Adrenal gland (tissue), 12 donors: ENCODE measurements around the gene BCL2. TPM values are rescaled to one million over a fixed set of nuclear protein-coding genes. Genes with fewer than 3 reads are reported as not detected.

Source experiments
- DNase-seq, 7 donors: peaks; one replicate each; pipeline ENCODE4 v3.0.0-alpha.2; 2019 to 2020
- H3K27ac ChIP-seq, 5 donors: fragments of 200-600 bp; sonication (generic) in 4 of 5; 1 replicate in 3 of 5; 2 replicates in 2 of 5; pipeline versions ENCODE4 v1.5.1 to v1.8.0; 2016 to 2020; ENCODE audit warnings: mild to moderate bottlenecking in 1 of 5
- H3K27me3 ChIP-seq: fragments of 200-600 bp; 2 replicates; pipeline ENCODE4 v1.8.0; 2021
- H3K36me3 ChIP-seq, 2 donors: fragments of 200-600 bp; replicated peaks in 1 of 2; 1 replicate in 1 of 2; 2 replicates in 1 of 2; pipeline versions ENCODE4 v1.5.1 to v1.8.0; 2018 to 2022
- H3K4me1 ChIP-seq, 2 donors: fragments of 200-600 bp; replicated peaks in 1 of 2; 1 replicate in 1 of 2; 2 replicates in 1 of 2; pipeline versions ENCODE4 v1.5.1 to v1.8.0; 2018 to 2021
- H3K4me3 ChIP-seq, 4 donors: fragments of 200-600 bp; sonication (generic) in 3 of 4; one replicate each; pipeline ENCODE4 v1.5.1; 2016 to 2018
- H3K9me3 ChIP-seq, 3 donors: fragments of 200-600 bp; sonication (generic) in 1 of 3; replicated peaks in 1 of 3; 1 replicate in 2 of 3; 2 replicates in 1 of 3; pipeline versions ENCODE4 v1.5.1 to v1.8.0; 2016 to 2021
- CTCF ChIP-seq, 6 experiments: fragments of 450-650 bp in 4 of 6; fragments of 200-600 bp in 2 of 6; sonication (generic) in 1 of 6; IDR thresholded peaks; 1 replicate in 5 of 6; 2 replicates in 1 of 6; pipeline versions ENCODE4 v1.5.1 to v1.8.0; 2016 to 2021; ENCODE audit warnings: antibody characterized with exemption in 6 of 6, mild to moderate bottlenecking in 2 of 6, moderate library complexity in 1 of 6
- POLR2A ChIP-seq, 2 donors: fragments of 450-650 bp; IDR thresholded peaks; one replicate each; pipeline ENCODE4 v1.6.1; 2017; ENCODE audit warnings: antibody characterized with exemption in 2 of 2, mild to moderate bottlenecking in 2 of 2, moderate library complexity in 1 of 2
- WGBS, 4 donors: extraction: QIAGEN DNeasy Blood & Tissue Kit in 2 of 4; methylation state at CpG; one replicate each; pipeline versions ENCODE4 v1.1.5 to v1.1.7; 2013 to 2017; 5-methylcytosine and 5-hydroxymethylcytosine counted together
- intact Hi-C, 2 donors: fragments of 100-400 bp; cut with DNase I; formaldehyde crosslinking; loops; one replicate each; pipeline versions ENCODE4 v1.14.1 to v1.15.0; 2022 to 2023
- polyA plus RNA-seq, 3 donors: library from polyadenylated mRNA; stranded (reverse); fragments of 200-250 nt in 2 of 3; fragments of 350-450 nt in 1 of 3; fragmentation: Illumina TruSeq in 1 of 3; extraction: RNeasy Lipid Tissue Mini Kit (QIAGEN cat#74804) in 1 of 3; gene quantifications; one replicate each; pipeline ENCODE4 v1.2.3, GENCODE V29; 2013 to 2014
- total RNA-seq, 9 donors: library from RNA; depleted of rRNA in 4 of 9; stranded (reverse); fragments of >200 nt in 4 of 9; fragments of 120-200 nt in 1 of 9; fragmentation: NEBNext Ultra II Directional in 1 of 9; extraction: Animal tissue kit (Norgen Biotek cat#: 25700) in 1 of 9; gene quantifications; one replicate each; pipeline versions ENCODE4 v1.1.0 to v1.2.4, GENCODE V29; 2013 to 2023
- donor health status: healthy with polysubstance abuse.
- donor health status: Bipolar disorder and iron deficiency.
- donor health status: DM: yes; HTN: yes; CAD: no.
- donor health status: DM: no; HTN: no; CAD: no.
- donor health status: DM: no; HTN: no; CAD: no.
- donor health status: DM: yes; HTN: yes; CAD: no.

The BCL2 gene
- total and polyA plus RNA-seq, 12 donors = 0.85 to 7.7 (median 3.4) TPM

- intact Hi-C loops = no loop called here
- DNase-seq = no peak
- Histone ChIP-seq H3K9me3 (no peaks in the 10 kb centered on the region), H3K4me1 (no peaks in the 10 kb centered on the region), H3K4me3 (no peak overlapping the region), H3K36me3 (no peaks in the 10 kb centered on the region), H3K27me3 (no peaks in the 10 kb centered on the region), H3K27ac (no peak overlapping the region)
- no peak for TF ChIP-seq POLR2A (IDR thresholded peaks at IDR 0.05)
- TF ChIP-seq CTCF (IDR thresholded peaks at IDR 0.05) = no peak
- WGBS, 4 donors = 72 to 92% (median 85%) methylated on average over 3 of the region's 3 CpGs
These were observed 109.0 kb downstream of the BCL2 start for GRCh38 chr18:63210521-63210920.

GRCh38 chr18:63208676-63209075, 110.9 kb downstream of the BCL2 start:
- DNase-seq = no peak
- WGBS, 4 donors = 65 to 82% (median 79%) methylated on average over 3 of the region's 3 CpGs
- TF ChIP-seq CTCF (IDR thresholded peaks at IDR 0.05) (no peak), POLR2A (IDR thresholded peaks at IDR 0.05) (no peak)
- Histone ChIP-seq H3K4me3 (no peak overlapping the region), H3K27me3 (no peaks in the 10 kb centered on the region), H3K4me1 (no peaks in the 10 kb centered on the region), H3K27ac (no peak overlapping the region), H3K9me3 (no peaks in the 10 kb centered on the region), H3K36me3 (no peaks in the 10 kb centered on the region)
- intact Hi-C loops = no loop called here

- TF ChIP-seq POLR2A (IDR thresholded peaks at IDR 0.05) (no peak), CTCF (IDR thresholded peaks at IDR 0.05) (no peak)
- intact Hi-C loops = no loop called here
- Histone ChIP-seq H3K4me3 (no peak overlapping the region), H3K27me3 (no peaks in the 10 kb centered on the region), H3K9me3 (no peaks in the 10 kb centered on the region), H3K4me1 (no peaks in the 10 kb centered on the region), H3K27ac (no peak overlapping the region), H3K36me3 (no peaks in the 10 kb centered on the region)
- 63 to 88% (median 75%) methylated on average over 1 of the region's 1 CpG for WGBS, 4 donors
- no peak for DNase-seq
These were observed 111.7 kb downstream of the BCL2 start for GRCh38 chr18:63207835-63208234.

GRCh38 chr18:63207143-63207790, 112.3 kb downstream of the BCL2 start:
- Histone ChIP-seq H3K27me3 (no peaks in the 10 kb centered on the region), H3K9me3 (no peaks in the 10 kb centered on the region), H3K27ac (no peak overlapping the region), H3K4me1 (no peaks in the 10 kb centered on the region), H3K36me3 (no peaks in the 10 kb centered on the region), H3K4me3 (no peak overlapping the region)
- DNase-seq = no peak
- TF ChIP-seq CTCF (IDR thresholded peaks at IDR 0.05) = no peak
- TF ChIP-seq POLR2A (IDR thresholded peaks at IDR 0.05) = no peak
- intact Hi-C loops = no loop called here
- WGBS, 4 donors = 77 to 85% (median 82%) methylated on average over 14 of the region's 14 CpGs
